ENCODE measurements around the gene OR2T3. TPM values are rescaled to one million over a fixed set of nuclear protein-coding genes. Genes with fewer than 3 reads are reported as not detected.
"Not testable (repeated sequence)": the region's sequence is repeated elsewhere in the genome, so short reads cannot be mapped to it uniquely, and the experiment has no call there.

The OR2T3 gene
- total and polyA plus RNA-seq, 5 donors from 2014 or later, result not detected

GRCh38 chr1:248450466-248451145 lies 22.5 kb upstream of the OR2T3 start:
- H3K4me1 Mint-ChIP-seq; H3K4me3 ChIP-seq (ENCODE audit: low read depth, low read length); H3K4me3 Mint-ChIP-seq: not testable (repeated sequence)

DNA sequence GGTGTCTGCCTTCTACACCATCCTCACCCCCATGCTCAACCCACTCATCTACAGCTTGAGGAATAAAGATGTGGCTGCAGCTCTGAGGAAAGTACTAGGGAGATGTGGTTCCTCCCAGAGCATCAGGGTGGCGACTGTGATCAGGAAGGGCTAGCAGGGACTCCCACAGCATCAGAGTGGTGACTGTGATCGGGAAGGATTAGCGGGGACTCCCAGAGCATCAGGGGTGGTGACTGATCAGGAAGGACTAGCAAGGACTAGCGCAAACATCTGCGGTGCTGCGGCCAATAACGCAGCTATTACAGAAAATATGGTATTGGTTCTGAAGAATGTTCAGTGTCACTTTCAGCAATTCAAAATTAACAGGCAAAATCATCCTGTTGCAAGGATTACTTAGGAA lies 19.5 kb upstream of the OR2T3 start:
- not testable (repeated sequence) for H3K27me3 ChIP-seq (ENCODE audit: control insufficient read depth, insufficient read depth, low read length); H3K4me1 ChIP-seq (ENCODE audit: control insufficient read depth, insufficient read depth, low read length, poor library complexity, severe bottlenecking); H3K27ac ChIP-seq (ENCODE audit: insufficient read depth, low read length, poor library complexity, severe bottlenecking); H3K36me3 Mint-ChIP-seq; DNase-seq; H3K4me1 Mint-ChIP-seq; H3K4me3 ChIP-seq (ENCODE audit: low read depth, low read length); H3K9me3 Mint-ChIP-seq; H3K9me3 ChIP-seq (ENCODE audit: control insufficient read depth in 2 of 2, low read length in 2 of 2); ATAC-seq (ENCODE audit: low read depth in 2 of 2); H3K36me3 ChIP-seq (ENCODE audit: control insufficient read depth, insufficient read depth, low read length); H3K4me3 Mint-ChIP-seq; H3K27me3 Mint-ChIP-seq; H3K27ac Mint-ChIP-seq

More at GRCh38 chr1:248450466-248451145, 22.5 kb upstream of the OR2T3 start:
- H3K27me3 ChIP-seq (ENCODE audit: control insufficient read depth, insufficient read depth, low read length); H3K27ac ChIP-seq (ENCODE audit: insufficient read depth, low read length, poor library complexity, severe bottlenecking); ATAC-seq (ENCODE audit: low read depth in 2 of 2); H3K36me3 ChIP-seq (ENCODE audit: control insufficient read depth, insufficient read depth, low read length); DNase-seq; H3K27me3 Mint-ChIP-seq; H3K9me3 Mint-ChIP-seq; H3K36me3 Mint-ChIP-seq; H3K9me3 ChIP-seq (ENCODE audit: control insufficient read depth in 2 of 2, low read length in 2 of 2); H3K27ac Mint-ChIP-seq; H3K4me1 ChIP-seq (ENCODE audit: control insufficient read depth, insufficient read depth, low read length, poor library complexity, severe bottlenecking): not testable (repeated sequence)

GRCh38 chr1:248455045-248455444 lies 18.1 kb upstream of the OR2T3 start:
- not testable (repeated sequence) for H3K36me3 ChIP-seq (ENCODE audit: control insufficient read depth, insufficient read depth, low read length); H3K27ac ChIP-seq (ENCODE audit: insufficient read depth, low read length, poor library complexity, severe bottlenecking); H3K4me1 ChIP-seq (ENCODE audit: control insufficient read depth, insufficient read depth, low read length, poor library complexity, severe bottlenecking); H3K27me3 Mint-ChIP-seq; DNase-seq; H3K9me3 Mint-ChIP-seq; H3K4me3 Mint-ChIP-seq; H3K4me3 ChIP-seq (ENCODE audit: low read depth, low read length); ATAC-seq (ENCODE audit: low read depth in 2 of 2); H3K4me1 Mint-ChIP-seq; H3K36me3 Mint-ChIP-seq; H3K9me3 ChIP-seq (ENCODE audit: control insufficient read depth in 2 of 2, low read length in 2 of 2); H3K27ac Mint-ChIP-seq; H3K27me3 ChIP-seq (ENCODE audit: control insufficient read depth, insufficient read depth, low read length)

DNA sequence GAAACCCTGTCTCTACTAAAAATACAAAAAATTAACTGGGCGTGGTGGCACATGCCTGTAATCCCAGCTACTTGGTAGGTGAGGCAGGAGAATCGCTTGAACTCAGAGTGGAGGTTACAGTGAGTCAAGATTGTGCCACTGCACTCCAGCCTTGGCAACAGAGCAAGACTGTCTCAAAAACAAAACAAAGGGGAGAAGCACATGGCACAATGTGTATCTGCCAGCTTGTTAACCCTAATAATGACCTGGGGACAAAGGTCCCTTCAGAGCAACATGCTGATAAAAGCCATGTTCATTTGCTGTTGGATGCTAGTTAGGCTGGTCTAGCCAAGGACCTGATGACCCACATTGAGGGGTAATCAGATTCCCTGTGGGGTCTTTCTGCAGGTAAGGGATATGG lies 16.5 kb upstream of the OR2T3 start:
- not testable (repeated sequence) for H3K4me3 Mint-ChIP-seq; DNase-seq; H3K4me1 Mint-ChIP-seq; H3K27me3 Mint-ChIP-seq; H3K9me3 Mint-ChIP-seq; H3K27ac ChIP-seq (ENCODE audit: insufficient read depth, low read length, poor library complexity, severe bottlenecking); H3K36me3 ChIP-seq (ENCODE audit: control insufficient read depth, insufficient read depth, low read length); H3K4me3 ChIP-seq (ENCODE audit: low read depth, low read length); H3K36me3 Mint-ChIP-seq; H3K4me1 ChIP-seq (ENCODE audit: control insufficient read depth, insufficient read depth, low read length, poor library complexity, severe bottlenecking); H3K27ac Mint-ChIP-seq; H3K27me3 ChIP-seq (ENCODE audit: control insufficient read depth, insufficient read depth, low read length); ATAC-seq (ENCODE audit: low read depth in 2 of 2); H3K9me3 ChIP-seq (ENCODE audit: control insufficient read depth in 2 of 2, low read length in 2 of 2)

DNA sequence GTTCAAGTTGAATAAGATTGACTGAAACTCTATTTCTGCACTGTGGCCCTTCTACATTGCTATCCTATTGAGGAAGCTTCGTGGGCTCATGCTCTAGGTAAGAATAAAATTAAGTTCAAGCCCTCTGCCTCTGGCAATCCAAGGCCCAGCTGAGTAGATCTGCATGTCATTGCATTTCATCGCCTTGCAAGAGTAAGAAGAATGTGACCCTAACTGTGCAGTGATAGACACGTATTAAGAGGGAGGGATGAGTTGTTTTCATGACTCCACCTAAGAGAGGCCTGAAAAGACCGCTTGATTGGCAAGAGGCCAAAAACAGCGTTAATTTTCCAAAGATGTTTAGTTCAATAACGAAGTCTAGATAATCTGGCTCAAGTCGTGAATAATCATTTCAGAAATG lies 14.0 kb upstream of the OR2T3 start:
- not testable (repeated sequence) for H3K36me3 Mint-ChIP-seq; H3K27me3 Mint-ChIP-seq; ATAC-seq (ENCODE audit: low read depth in 2 of 2); H3K4me3 Mint-ChIP-seq; DNase-seq; H3K4me3 ChIP-seq (ENCODE audit: low read depth, low read length); H3K36me3 ChIP-seq (ENCODE audit: control insufficient read depth, insufficient read depth, low read length); H3K4me1 Mint-ChIP-seq; H3K27ac ChIP-seq (ENCODE audit: insufficient read depth, low read length, poor library complexity, severe bottlenecking); H3K9me3 ChIP-seq (ENCODE audit: control insufficient read depth in 2 of 2, low read length in 2 of 2); H3K27me3 ChIP-seq (ENCODE audit: control insufficient read depth, insufficient read depth, low read length); H3K4me1 ChIP-seq (ENCODE audit: control insufficient read depth, insufficient read depth, low read length, poor library complexity, severe bottlenecking); H3K27ac Mint-ChIP-seq
- peaks cover 0 to 19% (median 2%) of the 10 kb centered on the region in 7 donors for H3K9me3 Mint-ChIP-seq

GRCh38 chr1:248471154-248471553 lies 2.0 kb upstream of the OR2T3 start:
- no peaks in the 10 kb centered on the region for H3K27me3 Mint-ChIP-seq
- no peak overlapping the region for H3K4me3 Mint-ChIP-seq
- Histone ChIP-seq H3K9me3 (ENCODE audit: control insufficient read depth in 2 of 2, low read length in 2 of 2) (no peaks in the 10 kb centered on the region), H3K36me3 (ENCODE audit: control insufficient read depth, insufficient read depth, low read length) (no peaks in the 10 kb centered on the region), H3K4me1 (ENCODE audit: control insufficient read depth, insufficient read depth, low read length, poor library complexity, severe bottlenecking) (no peaks in the 10 kb centered on the region), H3K27me3 (ENCODE audit: control insufficient read depth, insufficient read depth, low read length) (no peaks in the 10 kb centered on the region), H3K27ac (ENCODE audit: insufficient read depth, low read length, poor library complexity, severe bottlenecking) (no peak overlapping the region), H3K4me3 (ENCODE audit: low read depth, low read length) (no peak overlapping the region)
- ATAC-seq (ENCODE audit: low read depth in 2 of 2) (no peak), DNase-seq (no peak)
- peaks cover 0 to 15% (median 1%) of the 10 kb centered on the region in 7 donors for H3K9me3 Mint-ChIP-seq
- peaks cover 7% of the 10 kb centered on the region for H3K36me3 Mint-ChIP-seq
- no peak overlapping the region for H3K27ac Mint-ChIP-seq
- H3K4me1 Mint-ChIP-seq, result no peaks in the 10 kb centered on the region

DNA sequence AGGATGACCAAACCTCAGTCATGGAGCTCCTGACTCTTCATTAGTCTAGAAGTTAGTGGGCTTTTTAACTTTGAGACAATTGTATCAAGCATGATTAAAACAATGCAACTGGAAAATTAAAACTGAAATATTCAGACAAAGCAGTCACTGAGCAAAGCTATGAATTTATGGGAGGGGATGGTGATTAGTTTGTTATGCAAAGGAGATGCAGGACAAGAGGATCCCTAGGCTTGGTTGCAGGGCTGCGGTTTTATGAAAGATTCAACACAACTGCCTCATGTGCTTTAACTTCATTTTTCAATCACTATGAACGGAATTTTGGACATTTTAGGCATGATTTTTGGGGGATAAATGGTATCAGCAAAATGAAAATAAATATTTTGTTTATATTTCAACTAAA lies 1.0 kb upstream of the OR2T3 start:
- not testable (repeated sequence) for DNase-seq; H3K4me1 Mint-ChIP-seq; H3K27me3 Mint-ChIP-seq; H3K9me3 ChIP-seq (ENCODE audit: control insufficient read depth in 2 of 2, low read length in 2 of 2); H3K4me3 ChIP-seq (ENCODE audit: low read depth, low read length); H3K27ac ChIP-seq (ENCODE audit: insufficient read depth, low read length, poor library complexity, severe bottlenecking); H3K27ac Mint-ChIP-seq; H3K27me3 ChIP-seq (ENCODE audit: control insufficient read depth, insufficient read depth, low read length); ATAC-seq (ENCODE audit: low read depth in 2 of 2); H3K4me1 ChIP-seq (ENCODE audit: control insufficient read depth, insufficient read depth, low read length, poor library complexity, severe bottlenecking); H3K4me3 Mint-ChIP-seq; H3K36me3 Mint-ChIP-seq; H3K36me3 ChIP-seq (ENCODE audit: control insufficient read depth, insufficient read depth, low read length)
- peaks cover 0 to 12% (median 0%) of the 10 kb centered on the region in 7 donors for H3K9me3 Mint-ChIP-seq

- not testable (repeated sequence) for H3K27ac Mint-ChIP-seq; H3K36me3 ChIP-seq (ENCODE audit: control insufficient read depth, insufficient read depth, low read length)
Measured at GRCh38 chr1:248475660-248476059, 2.5 kb downstream of the OR2T3 start.

More at GRCh38 chr1:248475660-248476059, 2.5 kb downstream of the OR2T3 start:
- not testable (repeated sequence) for ATAC-seq (ENCODE audit: low read depth in 2 of 2); H3K36me3 Mint-ChIP-seq; H3K4me1 ChIP-seq (ENCODE audit: control insufficient read depth, insufficient read depth, low read length, poor library complexity, severe bottlenecking); H3K4me3 Mint-ChIP-seq; H3K9me3 ChIP-seq (ENCODE audit: control insufficient read depth in 2 of 2, low read length in 2 of 2); H3K27me3 Mint-ChIP-seq; H3K27me3 ChIP-seq (ENCODE audit: control insufficient read depth, insufficient read depth, low read length); DNase-seq; H3K9me3 Mint-ChIP-seq; H3K27ac ChIP-seq (ENCODE audit: insufficient read depth, low read length, poor library complexity, severe bottlenecking); H3K4me3 ChIP-seq (ENCODE audit: low read depth, low read length)
- H3K4me1 Mint-ChIP-seq, result peaks cover 0 to 18% (median 4%) of the 10 kb centered on the region in 4 donors

Data from CD4-positive, CD25-positive, alpha-beta regulatory T cell (primary cell).